ENCODE results near the gene RGL1. TPM values are rescaled to one million over a fixed set of nuclear protein-coding genes. Genes with fewer than 3 reads are reported as not detected.

Gene RGL1
- total and polyA plus RNA-seq, 9 of the 15 experiments (the other 6 are each of a cell fraction or from before 2014, with no cell fraction given): under 0.01 to 0.07 (median 0.04) TPM

DNA sequence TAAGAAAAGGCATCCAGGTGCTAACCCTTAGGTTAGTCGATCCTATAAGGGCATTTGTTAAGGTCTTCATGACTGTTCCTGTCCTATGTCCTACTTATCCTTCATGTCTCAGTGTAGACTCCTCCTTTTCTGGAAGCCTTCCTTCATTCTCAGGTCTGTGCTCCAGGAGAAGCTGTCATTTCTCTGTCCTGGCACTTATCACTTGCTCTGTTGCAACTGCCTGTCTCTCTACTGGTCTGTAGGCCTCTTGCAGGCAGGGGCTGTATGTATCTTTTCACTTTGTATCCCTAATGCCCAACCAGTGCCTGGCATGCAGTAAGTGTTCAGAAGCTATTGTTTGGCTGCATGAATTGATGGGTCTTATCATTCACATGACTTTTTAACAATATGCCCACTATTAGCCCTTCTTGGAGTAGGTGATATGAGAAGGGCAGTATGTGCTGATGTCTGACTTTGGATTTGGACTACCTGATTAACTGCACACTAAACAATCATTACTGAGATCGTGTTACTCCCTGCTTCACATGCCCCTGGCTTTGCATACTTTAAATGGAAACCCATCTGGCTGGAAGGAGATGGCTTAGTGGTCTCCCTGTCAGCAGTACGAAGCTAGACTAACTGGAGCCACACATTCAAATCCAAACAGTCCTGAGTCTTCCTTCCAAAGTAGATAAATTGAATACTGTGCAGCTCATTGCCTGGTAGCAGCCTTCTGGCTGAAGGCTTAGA is 88.8 kb downstream of the RGL1 start:
- Histone ChIP-seq H2AFZ (ENCODE audit: low read depth, low read length) (no peak overlapping the region), H3K36me3 (ENCODE audit: control insufficient read depth, insufficient read depth, low read length) (no peaks in the 10 kb centered on the region), H3K9me3 (replicated peaks; ENCODE audit: control insufficient read depth, insufficient read depth, low read depth, low read length) (no peaks in the 10 kb centered on the region), H3K79me2 (ENCODE audit: control insufficient read depth, insufficient read depth, low read length) (no peaks in the 10 kb centered on the region), H3K4me3 (no peak overlapping the region), H3K9ac (ENCODE audit: insufficient read depth in 1 of 2, low read depth in 2 of 2, low read length in 2 of 2) (no peak overlapping the region), H3K4me1 (replicated peaks in 1 of 2; ENCODE audit: control insufficient read depth in 2 of 2, insufficient read depth in 2 of 2, low read length in 2 of 2) (no peaks in the 10 kb centered on the region), H3K9me1 (ENCODE audit: control insufficient read depth, insufficient read depth, low read length) (no peaks in the 10 kb centered on the region), H3K27ac (ENCODE audit: extremely low read depth, low read depth, low read length) (no peak overlapping the region), H3K27me3 (ENCODE audit: control insufficient read depth in 2 of 2, insufficient read depth in 2 of 2, low read length in 2 of 2) (peaks cover 4 to 8% of the 10 kb centered on the region in 2 experiments; a peak in 4 of 5 replicates), H4K20me1 (replicated peaks; ENCODE audit: control insufficient read depth, insufficient read depth, low read length) (no peaks in the 10 kb centered on the region), H3K4me2 (ENCODE audit: insufficient read depth, low read length) (no peak overlapping the region)
- WGBS (ENCODE audit: insufficient coverage, low coverage, missing lambda C conversion rate): 0% methylated on average over 3 of the region's 3 CpGs
- DNase-seq (ENCODE audit: extremely low read depth in 1 of 4, low spot score in 3 of 4) (no peak), FAIRE-seq (no peak), ATAC-seq (no peak)
- POLR2A ChIA-PET: interaction anchor here (1.6 kb wide), 1 partner anchor 13 kb away, joined by 5 read pairs; no protein-coding TSS in a partner anchor
- in situ Hi-C loops (cut with MboI): loop anchor here (10.0 kb wide), 1 partner anchor 331 kb away; no protein-coding TSS in a partner anchor
- TF ChIP-seq SMC3 (conservative IDR thresholded peaks at IDR 0.05; ENCODE audit: insufficient read depth, low read depth, low read length) (no peak), ZNF174 (CRISPR knock-in tag; IDR thresholded peaks at IDR 0.05) (no peak), ZNF445 (CRISPR knock-in tag; IDR thresholded peaks at IDR 0.05; ENCODE audit: low read depth) (no peak), ZBTB8A (IDR thresholded peaks at IDR 0.05; ENCODE audit: partially characterized antibody) (no peak), ZNF668 (CRISPR knock-in tag; IDR thresholded peaks at IDR 0.05) (no peak), NR2C2 (CRISPR knock-in tag; IDR thresholded peaks at IDR 0.05) (no peak), NR2C2 (tag; IDR thresholded peaks at IDR 0.05) (no peak), PCBP2 (IDR thresholded peaks at IDR 0.05; ENCODE audit: low read depth, low read length, poor library complexity, severe bottlenecking) (no peak), PML (IDR thresholded peaks at IDR 0.05; ENCODE audit: low read length) (no peak), RBM25 (IDR thresholded peaks at IDR 0.05; ENCODE audit: low read depth, low read length, severe bottlenecking) (no peak), SOX6 (IDR thresholded peaks at IDR 0.05) (no peak)
- TF ChIP-seq, protein P1, sequence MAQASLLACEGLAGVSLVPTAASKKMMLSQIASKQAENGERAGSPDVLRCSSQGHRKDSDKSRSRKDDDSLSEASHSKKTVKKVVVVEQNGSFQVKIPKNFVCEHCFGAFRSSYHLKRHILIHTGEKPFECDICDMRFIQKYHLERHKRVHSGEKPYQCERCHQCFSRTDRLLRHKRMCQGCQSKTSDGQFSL (CRISPR knock-in tag; IDR thresholded peaks at IDR 0.05): no peak
- TF ChIP-seq, protein P1 (tag; IDR thresholded peaks at IDR 0.05): no peak
- TF ChIP-seq, protein P2, sequence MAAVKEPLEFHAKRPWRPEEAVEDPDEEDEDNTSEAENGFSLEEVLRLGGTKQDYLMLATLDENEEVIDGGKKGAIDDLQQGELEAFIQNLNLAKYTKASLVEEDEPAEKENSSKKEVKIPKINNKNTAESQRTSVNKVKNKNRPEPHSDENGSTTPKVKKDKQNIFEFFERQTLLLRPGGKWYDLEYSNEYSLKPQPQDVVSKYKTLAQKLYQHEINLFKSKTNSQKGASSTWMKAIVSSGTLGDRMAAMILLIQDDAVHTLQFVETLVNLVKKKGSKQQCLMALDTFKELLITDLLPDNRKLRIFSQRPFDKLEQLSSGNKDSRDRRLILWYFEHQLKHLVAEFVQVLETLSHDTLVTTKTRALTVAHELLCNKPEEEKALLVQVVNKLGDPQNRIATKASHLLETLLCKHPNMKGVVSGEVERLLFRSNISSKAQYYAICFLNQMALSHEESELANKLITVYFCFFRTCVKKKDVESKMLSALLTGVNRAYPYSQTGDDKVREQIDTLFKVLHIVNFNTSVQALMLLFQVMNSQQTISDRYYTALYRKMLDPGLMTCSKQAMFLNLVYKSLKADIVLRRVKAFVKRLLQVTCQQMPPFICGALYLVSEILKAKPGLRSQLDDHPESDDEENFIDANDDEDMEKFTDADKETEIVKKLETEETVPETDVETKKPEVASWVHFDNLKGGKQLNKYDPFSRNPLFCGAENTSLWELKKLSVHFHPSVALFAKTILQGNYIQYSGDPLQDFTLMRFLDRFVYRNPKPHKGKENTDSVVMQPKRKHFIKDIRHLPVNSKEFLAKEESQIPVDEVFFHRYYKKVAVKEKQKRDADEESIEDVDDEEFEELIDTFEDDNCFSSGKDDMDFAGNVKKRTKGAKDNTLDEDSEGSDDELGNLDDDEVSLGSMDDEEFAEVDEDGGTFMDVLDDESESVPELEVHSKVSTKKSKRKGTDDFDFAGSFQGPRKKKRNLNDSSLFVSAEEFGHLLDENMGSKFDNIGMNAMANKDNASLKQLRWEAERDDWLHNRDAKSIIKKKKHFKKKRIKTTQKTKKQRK (IDR thresholded peaks at IDR 0.05; ENCODE audit: borderline replicate concordance, low read depth, low read length): no peak
- TF ChIP-seq, protein P3, sequence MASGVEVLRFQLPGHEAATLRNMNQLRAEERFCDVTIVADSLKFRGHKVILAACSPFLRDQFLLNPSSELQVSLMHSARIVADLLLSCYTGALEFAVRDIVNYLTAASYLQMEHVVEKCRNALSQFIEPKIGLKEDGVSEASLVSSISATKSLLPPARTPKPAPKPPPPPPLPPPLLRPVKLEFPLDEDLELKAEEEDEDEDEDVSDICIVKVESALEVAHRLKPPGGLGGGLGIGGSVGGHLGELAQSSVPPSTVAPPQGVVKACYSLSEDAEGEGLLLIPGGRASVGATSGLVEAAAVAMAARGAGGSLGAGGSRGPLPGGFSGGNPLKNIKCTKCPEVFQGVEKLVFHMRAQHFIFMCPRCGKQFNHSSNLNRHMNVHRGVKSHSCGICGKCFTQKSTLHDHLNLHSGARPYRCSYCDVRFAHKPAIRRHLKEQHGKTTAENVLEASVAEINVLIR (CRISPR knock-in tag; IDR thresholded peaks at IDR 0.05): no peak
- TF ChIP-seq, protein P4, sequence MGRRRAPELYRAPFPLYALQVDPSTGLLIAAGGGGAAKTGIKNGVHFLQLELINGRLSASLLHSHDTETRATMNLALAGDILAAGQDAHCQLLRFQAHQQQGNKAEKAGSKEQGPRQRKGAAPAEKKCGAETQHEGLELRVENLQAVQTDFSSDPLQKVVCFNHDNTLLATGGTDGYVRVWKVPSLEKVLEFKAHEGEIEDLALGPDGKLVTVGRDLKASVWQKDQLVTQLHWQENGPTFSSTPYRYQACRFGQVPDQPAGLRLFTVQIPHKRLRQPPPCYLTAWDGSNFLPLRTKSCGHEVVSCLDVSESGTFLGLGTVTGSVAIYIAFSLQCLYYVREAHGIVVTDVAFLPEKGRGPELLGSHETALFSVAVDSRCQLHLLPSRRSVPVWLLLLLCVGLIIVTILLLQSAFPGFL (CRISPR knock-in tag; IDR thresholded peaks at IDR 0.05): no peak
- CTCF ChIA-PET (ENCODE audit: low intra/inter-chr PET ratio): no interaction called here
- intact Hi-C loops (cut with micrococcal nuclease): no loop called here
- BruUV-seq (replicated peaks): no TSS peak

Data from K562 (cell line).